Left ventricle myocardium superior (tissue), 1 donor: Measurements from ENCODE around the gene PUM1. TPM values are rescaled to one million over a fixed set of nuclear protein-coding genes. Genes with fewer than 3 reads are reported as not detected.
A peak's percentile ranks its signal among the peaks of the same experiment; 100 is the strongest.

ENCODE experiments used
- ATAC-seq: fragments of 200-7000 bp; cut with Tn5 transposase; one replicate; pipeline ENCODE4 v1.9.1; 2020; ENCODE audit warnings: mild to moderate bottlenecking, moderate library complexity
- DNase-seq: peaks from one replicate; pipeline ENCODE4 v3.0.0-alpha.2; 2020
- intact Hi-C: fragments of 100-400 bp; cut with micrococcal nuclease; formaldehyde crosslinking; loops from one replicate; pipeline ENCODE4 v1.11.0; 2022
- total RNA-seq: library from RNA; stranded (reverse); fragmentation: NEBNext Ultra II Directional; extraction: Animal tissue kit (Norgen Biotek cat#: 25700); gene quantifications from one replicate; pipeline ENCODE4 v1.2.1, GENCODE V29; 2021
- donor health status: DM: no; HTN: yes; CAD: no; lungs with severe emphysema.

The PUM1 gene
- total RNA-seq, 1 donor from 2014 or later, result 75.0 TPM

GRCh38 chr1:30919025-30919881 lies 146.3 kb downstream of the PUM1 start:
- peak; percentile 27 for ATAC-seq
- no peak for DNase-seq
- intact Hi-C loops, result no loop called here

- no peak for ATAC-seq
- no peak for DNase-seq
- intact Hi-C loops, result no loop called here
These were observed 149.2 kb downstream of the PUM1 start for GRCh38 chr1:30916296-30916695.

- ATAC-seq (no peak), DNase-seq (no peak)
- intact Hi-C loops, result no loop called here
These were observed 149.9 kb downstream of the PUM1 start for GRCh38 chr1:30915491-30916230.

- intact Hi-C loops, result loop anchor here (5.0 kb wide), 2 partner anchors 113 to 133 kb away; no protein-coding TSS in a partner anchor
- no peak for DNase-seq
- ATAC-seq, result no peak
These were observed 150.6 kb downstream of the PUM1 start for GRCh38 chr1:30914931-30915330.

GRCh38 chr1:30914587-30914922 lies 151.0 kb downstream of the PUM1 start:
- no peak for ATAC-seq
- DNase-seq, result no peak
- intact Hi-C loops, result loop anchor here (5.0 kb wide), 2 partner anchors 112 to 132 kb away; no protein-coding TSS in a partner anchor

- DNase-seq, result peak; percentile 57
- ATAC-seq, result peak; percentile 39
- intact Hi-C loops, result loop anchor here (5.0 kb wide), 2 partner anchors 111 to 131 kb away; no protein-coding TSS in a partner anchor
These were observed 152.4 kb downstream of the PUM1 start for GRCh38 chr1:30912913-30913652.

- DNase-seq (no peak), ATAC-seq (no peak)
- intact Hi-C loops, result loop anchor here (5.0 kb wide), 2 partner anchors 110 to 130 kb away; no protein-coding TSS in a partner anchor
These were observed 153.3 kb downstream of the PUM1 start for GRCh38 chr1:30912224-30912623.

- intact Hi-C loops, result loop anchor here (5.0 kb wide), 2 partner anchors 109 to 129 kb away; no protein-coding TSS in a partner anchor
- ATAC-seq, result peak; percentile 79
These were observed 154.2 kb downstream of the PUM1 start for GRCh38 chr1:30911059-30911954.

GRCh38 chr1:30909365-30910068 lies 156.0 kb downstream of the PUM1 start:
- intact Hi-C loops, result loop anchor here (5.0 kb wide), 2 partner anchors 107 to 127 kb away; no protein-coding TSS in a partner anchor
- no peak for ATAC-seq
- DNase-seq, result no peak

More at GRCh38 chr1:30911059-30911954, 154.2 kb downstream of the PUM1 start:
- peak; percentile 93 for DNase-seq

- intact Hi-C loops, result no loop called here
- DNase-seq (peak; percentile 66), ATAC-seq (peak; percentile 65)
These were observed 156.7 kb downstream of the PUM1 start, which contains the start of gene SDC3 for GRCh38 chr1:30908696-30909364. Gene SDC3 (minus strand): TSS chr1:30908758. CDS start chr1:30908586, 172 bp downstream.

- intact Hi-C loops, result no loop called here
- ATAC-seq (no peak), DNase-seq (no peak)
These were observed 157.2 kb downstream of the PUM1 start for GRCh38 chr1:30908316-30908695.

GRCh38 chr1:30907481-30908315 lies 157.8 kb downstream of the PUM1 start:
- ATAC-seq (no peak), DNase-seq (no peak)
- intact Hi-C loops, result no loop called here

GRCh38 chr1:30906631-30907441 lies 158.7 kb downstream of the PUM1 start:
- ATAC-seq (no peak), DNase-seq (no peak)
- intact Hi-C loops, result no loop called here

- intact Hi-C loops, result no loop called here
- DNase-seq (no peak), ATAC-seq (no peak)
These were observed 159.4 kb downstream of the PUM1 start for GRCh38 chr1:30905916-30906620.

GRCh38 chr1:30905403-30905802 lies 160.1 kb downstream of the PUM1 start:
- ATAC-seq (no peak), DNase-seq (no peak)
- intact Hi-C loops, result no loop called here
